Amniotic epithelial cell (primary cell): ENCODE data around the gene RETSAT.

Experiments
- DNase-seq: peaks from one replicate; pipeline ENCODE4 v3.0.0-alpha.2; 2010; ENCODE audit warnings: low read depth

The RETSAT gene

GRCh38 chr2:85354286-85355072 lies at the start of gene RETSAT, which contains the start of gene ELMOD3:
Gene RETSAT (minus strand): TSS chr2:85354528. CDS start chr2:85354507, 21 bp downstream.
Gene ELMOD3 (plus strand): TSS chr2:85354769. CDS start chr2:85357199, 2,430 bp downstream.
- DNase-seq = peak; percentile 99

GRCh38 chr2:85401844-85402243 lies 47.5 kb upstream of the RETSAT start:
- DNase-seq = no peak

GRCh38 chr2:85401464-85401805 lies 47.1 kb upstream of the RETSAT start:
- DNase-seq = no peak

- no peak for DNase-seq
Observed at GRCh38 chr2:85400541-85401463, 46.5 kb upstream of the RETSAT start.

- no peak for DNase-seq
Observed at GRCh38 chr2:85400023-85400422, 45.7 kb upstream of the RETSAT start.

- DNase-seq = no peak
Observed at GRCh38 chr2:85399183-85399455, 44.8 kb upstream of the RETSAT start.

- DNase-seq = no peak
Observed at GRCh38 chr2:85398426-85399182, 44.3 kb upstream of the RETSAT start.

- DNase-seq = no peak
Observed at GRCh38 chr2:85397925-85398331, 43.6 kb upstream of the RETSAT start.

- no peak for DNase-seq
Observed at GRCh38 chr2:85396531-85397470, 42.5 kb upstream of the RETSAT start.

GRCh38 chr2:85395912-85396475 lies 41.7 kb upstream of the RETSAT start:
- no peak for DNase-seq

GRCh38 chr2:85394976-85395375 lies 40.6 kb upstream of the RETSAT start:
- no peak for DNase-seq

- DNase-seq = no peak
Observed at GRCh38 chr2:85394261-85394681, 39.9 kb upstream of the RETSAT start.

GRCh38 chr2:85393836-85394235 lies 39.5 kb upstream of the RETSAT start:
- DNase-seq = no peak

- DNase-seq = peak; percentile 35
Observed at GRCh38 chr2:85390941-85391669, 36.8 kb upstream of the RETSAT start.

- DNase-seq = no peak
Observed at GRCh38 chr2:85388878-85389538, 34.7 kb upstream of the RETSAT start.

- no peak for DNase-seq
Observed at GRCh38 chr2:85387754-85388153, 33.4 kb upstream of the RETSAT start.

- no peak for DNase-seq
Observed at GRCh38 chr2:85385746-85386145, 31.4 kb upstream of the RETSAT start.

- no peak for DNase-seq
Observed at GRCh38 chr2:85383850-85384249, 29.5 kb upstream of the RETSAT start.

- DNase-seq = peak; percentile 7
Observed at GRCh38 chr2:85383151-85383550, 28.8 kb upstream of the RETSAT start.

GRCh38 chr2:85380048-85380447 lies 25.7 kb upstream of the RETSAT start:
- DNase-seq = no peak
